T-helper 9 cell (primary cell): Measurements from ENCODE around the gene TASOR.
"Not testable (repeated sequence)": the region's sequence is repeated elsewhere in the genome, so short reads cannot be mapped to it uniquely, and the experiment has no call there.

ENCODE experiments used
- DNase-seq: peaks from one replicate; pipeline ENCODE4 v3.0.0-alpha.2; 2020
- total RNA-seq, 2 donors: gene quantifications; one replicate each; lab custom pipeline; 2026; lab: John Stamatoyannopoulos, UW

The TASOR gene, protein sequence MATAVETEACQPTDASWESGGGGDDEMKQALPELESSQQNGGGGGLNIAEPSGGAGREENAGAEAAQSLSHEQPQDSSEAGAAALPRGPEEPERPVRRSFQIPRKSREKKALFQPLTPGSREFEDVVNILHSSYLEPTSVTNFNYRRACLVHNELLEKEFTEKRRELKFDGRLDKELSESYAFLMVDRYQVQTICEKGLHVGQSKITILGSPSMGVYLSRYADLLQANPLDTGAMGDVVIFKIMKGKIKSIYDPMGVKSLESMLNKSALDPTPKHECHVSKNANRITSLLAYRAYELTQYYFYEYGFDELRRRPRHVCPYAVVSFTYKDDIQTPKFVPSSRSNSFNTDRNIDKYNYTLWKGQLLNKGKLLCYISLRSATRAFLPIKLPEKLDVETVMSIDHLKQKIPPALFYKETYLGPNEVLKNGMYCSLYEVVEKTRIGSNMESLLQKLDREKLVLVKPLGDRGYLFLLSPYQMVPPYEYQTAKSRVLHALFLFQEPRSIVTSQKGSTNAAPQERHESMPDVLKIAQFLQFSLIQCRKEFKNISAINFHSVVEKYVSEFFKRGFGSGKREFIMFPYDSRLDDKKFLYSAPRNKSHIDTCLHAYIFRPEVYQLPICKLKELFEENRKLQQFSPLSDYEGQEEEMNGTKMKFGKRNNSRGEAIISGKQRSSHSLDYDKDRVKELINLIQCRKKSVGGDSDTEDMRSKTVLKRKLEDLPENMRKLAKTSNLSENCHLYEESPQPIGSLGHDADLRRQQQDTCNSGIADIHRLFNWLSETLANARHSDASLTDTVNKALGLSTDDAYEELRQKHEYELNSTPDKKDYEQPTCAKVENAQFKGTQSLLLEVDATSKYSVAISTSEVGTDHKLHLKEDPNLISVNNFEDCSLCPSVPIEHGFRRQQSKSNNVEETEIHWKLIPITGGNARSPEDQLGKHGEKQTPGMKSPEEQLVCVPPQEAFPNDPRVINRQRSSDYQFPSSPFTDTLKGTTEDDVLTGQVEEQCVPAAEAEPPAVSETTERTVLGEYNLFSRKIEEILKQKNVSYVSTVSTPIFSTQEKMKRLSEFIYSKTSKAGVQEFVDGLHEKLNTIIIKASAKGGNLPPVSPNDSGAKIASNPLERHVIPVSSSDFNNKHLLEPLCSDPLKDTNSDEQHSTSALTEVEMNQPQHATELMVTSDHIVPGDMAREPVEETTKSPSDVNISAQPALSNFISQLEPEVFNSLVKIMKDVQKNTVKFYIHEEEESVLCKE (N-terminal part only)
- 165 to 274 reads per million in 2 donors for total RNA-seq

DNA sequence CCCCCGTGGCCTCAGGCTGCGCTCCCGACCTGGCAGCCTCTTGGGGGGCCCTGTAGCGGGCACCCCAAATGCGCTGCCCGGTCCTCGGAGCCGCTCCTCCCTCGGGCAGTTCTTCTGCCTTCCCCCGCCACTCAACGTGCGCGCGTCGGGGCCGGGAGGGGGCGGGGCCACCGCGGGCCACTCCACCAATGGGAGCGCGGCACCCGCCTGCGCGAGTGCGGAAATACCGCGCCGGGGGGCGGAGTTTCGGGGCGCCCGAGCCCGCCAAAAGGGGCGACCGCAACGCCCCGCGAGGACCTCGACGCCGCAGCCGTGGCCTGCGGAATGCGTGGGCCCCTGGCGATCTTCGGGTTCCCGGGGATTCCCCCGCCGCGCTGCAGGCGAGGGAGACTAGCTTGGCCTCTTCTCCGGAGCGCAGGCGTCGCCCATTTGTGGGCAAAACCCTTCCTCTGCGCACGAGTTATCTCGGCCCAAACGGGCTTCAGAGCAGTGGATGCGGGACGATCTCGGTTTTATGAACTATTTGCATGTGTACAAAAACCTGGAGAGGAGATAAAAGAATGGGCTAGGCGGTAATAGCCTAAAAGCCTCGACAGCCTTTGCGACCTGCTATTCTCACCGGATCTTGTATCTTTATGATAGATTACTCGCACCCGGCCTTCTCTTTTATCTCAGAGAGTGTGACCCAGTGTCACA is at the start of gene TASOR:
Gene TASOR, minus strand, starts transcription at position 144 of the 696 bp plus-strand sequence. CDS start 259 bp downstream, outside the sequence.
- peak; percentile 83 for DNase-seq

DNA sequence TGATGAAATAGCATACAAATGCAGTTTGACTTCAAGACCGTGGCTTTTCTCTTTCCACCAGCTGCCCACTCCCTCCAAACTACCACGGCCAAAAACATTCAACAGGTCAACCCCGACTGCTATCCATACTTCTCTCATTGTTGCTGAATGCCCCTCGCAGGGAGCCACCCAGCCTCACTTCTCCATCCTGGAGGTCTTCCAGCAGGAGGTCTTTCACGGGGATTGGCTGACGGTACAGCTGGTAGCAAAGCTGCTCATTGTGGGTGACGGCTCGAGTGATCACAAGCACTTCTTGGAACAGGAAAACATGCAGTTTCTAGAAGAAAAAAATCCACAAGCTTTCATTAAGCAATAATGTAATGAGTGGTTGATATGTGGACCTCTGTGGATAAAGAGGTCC is 49.0 kb upstream of the TASOR start:
- DNase-seq = no peak

DNA sequence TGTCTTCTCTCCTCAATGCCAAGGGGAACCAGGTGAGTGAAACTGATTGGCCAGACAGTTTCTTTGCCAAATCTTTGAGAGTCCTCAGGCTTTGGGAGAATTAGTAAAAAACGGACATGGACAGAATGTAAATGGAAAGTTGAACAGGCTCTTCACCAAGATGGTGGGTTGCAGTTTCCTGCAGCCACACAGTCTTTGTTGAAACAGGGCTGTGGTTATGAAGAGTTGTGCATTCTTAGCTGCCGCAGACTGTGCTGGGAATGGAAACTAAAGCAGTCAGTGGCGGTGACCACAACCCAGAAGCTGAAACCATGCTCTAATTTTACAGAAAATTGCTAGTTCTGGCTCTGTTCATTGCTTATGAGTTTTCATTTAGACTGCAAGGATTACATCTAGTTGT is 42.1 kb upstream of the TASOR start:
- peak; percentile 23 for DNase-seq

DNA sequence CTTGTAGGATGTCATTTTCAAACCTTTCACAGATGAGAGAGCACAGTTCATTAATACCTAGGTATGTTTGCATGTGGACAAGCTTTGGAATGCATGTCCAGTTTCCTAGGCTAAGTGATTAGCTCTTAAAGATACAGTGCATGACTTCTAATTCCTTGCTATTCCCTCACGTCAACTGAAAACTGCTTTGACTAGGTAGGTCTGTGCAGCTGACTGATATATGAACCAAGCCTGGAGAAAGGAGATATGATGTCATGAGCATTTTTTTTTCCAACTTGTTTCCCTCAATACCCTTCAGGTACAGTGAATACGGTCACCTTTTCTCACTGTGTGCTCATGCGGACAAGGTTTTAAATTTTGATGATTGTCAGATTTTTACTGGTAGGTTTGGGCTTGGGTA is 41.6 kb upstream of the TASOR start:
- no peak for DNase-seq

DNA sequence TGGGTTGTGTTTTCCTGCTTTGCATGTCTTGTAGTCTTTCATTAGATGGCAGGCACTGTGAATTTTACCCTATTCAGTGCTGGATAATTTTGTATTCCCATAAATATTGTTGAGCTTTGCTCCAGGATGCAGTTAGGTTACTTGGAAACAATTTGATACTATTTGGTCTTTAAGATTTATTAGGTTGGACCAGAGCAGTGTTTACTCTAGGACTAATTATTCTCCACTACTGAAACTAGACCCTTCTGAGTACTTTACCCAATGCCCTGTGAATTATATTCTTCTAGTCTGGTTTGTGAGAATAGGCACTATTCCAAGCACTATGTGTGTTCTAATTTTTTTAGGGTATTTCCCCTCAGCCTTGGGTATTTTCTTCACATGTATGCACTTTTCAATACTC is 37.8 kb upstream of the TASOR start:
- DNase-seq = no peak

DNA sequence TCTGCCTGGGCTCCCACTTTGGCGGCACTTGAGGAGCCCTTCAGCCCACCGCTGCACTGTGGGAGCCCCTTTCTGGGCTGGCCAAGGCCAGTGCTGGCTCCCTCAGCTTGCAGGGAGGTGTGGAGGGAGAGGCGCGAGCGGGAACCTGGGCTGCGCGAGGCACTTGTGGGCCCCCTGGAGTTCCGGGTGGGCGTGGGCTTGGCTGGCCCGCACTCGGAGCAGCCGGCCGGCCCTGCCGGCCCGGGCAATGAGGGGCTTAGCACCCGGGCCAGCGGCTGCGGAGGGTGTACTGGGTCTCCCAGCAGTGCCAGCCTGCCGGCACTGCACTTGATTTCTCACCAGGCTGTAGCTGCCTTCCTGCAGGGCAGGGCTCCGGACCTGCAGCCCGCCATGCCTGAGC is 35.7 kb upstream of the TASOR start:
- not testable (repeated sequence) for DNase-seq

DNA sequence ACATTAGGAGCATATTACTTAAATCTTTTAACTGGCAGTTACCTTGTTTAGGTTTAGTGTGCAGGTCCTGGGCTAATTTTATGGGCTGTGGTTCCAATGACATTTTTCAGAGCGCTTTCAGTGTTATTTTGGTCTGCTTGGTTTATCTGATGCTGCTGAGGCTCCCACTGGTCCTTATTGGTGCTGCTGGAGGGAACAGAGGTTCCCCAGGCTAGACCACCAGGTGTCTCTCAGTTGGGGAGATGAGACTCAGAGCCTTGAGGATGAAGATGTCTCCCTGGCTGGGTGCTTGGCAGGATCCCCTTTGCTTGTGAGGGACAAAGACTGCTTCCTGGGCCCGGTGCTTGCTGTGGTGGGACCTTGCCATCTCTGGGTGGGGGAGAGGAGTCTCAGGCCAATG is 28.3 kb upstream of the TASOR start:
- no peak for DNase-seq

DNA sequence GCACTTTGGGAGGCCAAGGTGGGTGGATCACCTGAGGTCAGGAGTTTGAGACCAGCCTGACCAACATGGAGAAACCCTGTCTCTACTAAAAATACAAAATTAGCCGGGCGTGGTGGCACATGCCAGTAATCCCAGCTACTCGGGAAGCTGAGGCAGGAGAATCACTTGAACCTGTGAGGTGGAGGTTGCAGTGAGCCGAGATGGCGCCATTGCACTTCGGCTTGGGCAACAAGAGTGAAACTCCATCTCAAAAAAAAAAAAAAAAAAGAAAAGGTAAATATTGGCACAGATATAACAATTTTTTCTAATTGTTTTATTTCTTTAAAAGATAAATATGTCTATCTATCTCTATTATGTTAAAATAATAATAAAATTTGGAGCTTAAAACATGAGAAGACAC is 24.3 kb upstream of the TASOR start:
- not testable (repeated sequence) for DNase-seq

DNA sequence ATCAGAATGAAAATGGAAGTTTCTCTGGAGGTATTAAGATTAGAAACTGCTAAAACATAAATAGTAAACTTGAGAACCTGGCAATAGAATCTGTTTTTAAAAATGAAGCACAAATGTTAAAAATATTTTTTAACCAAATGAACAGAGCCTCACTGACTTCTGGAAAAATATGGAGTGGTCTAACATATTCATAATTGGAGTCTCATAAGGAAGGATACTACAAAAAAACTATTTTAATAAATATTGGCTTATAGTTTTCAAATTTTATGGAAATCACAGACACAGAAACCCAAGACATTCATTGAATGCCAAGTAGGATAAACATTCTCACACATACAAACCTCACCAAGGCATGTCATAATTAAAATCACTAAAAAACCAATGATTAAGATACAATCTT is 23.6 kb upstream of the TASOR start:
- no peak for DNase-seq

DNA sequence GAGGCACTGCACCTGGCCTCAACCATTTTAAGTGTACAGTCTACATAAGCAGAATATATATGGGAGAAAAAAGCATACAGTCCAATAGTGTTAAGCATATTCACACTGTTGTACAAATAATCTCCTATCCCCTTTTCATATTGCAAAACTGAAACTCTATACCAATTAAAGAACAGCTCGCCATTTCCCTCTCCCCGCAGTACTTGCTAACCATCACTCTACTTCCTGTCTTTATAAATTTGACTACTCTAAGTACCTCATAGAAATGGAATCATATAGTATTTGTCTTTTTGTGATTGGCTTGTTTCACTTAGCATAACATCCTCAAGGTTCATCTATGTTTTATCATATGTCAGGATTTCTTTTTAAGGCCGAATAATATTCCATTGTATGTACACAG is 21.6 kb upstream of the TASOR start:
- no peak for DNase-seq

DNA sequence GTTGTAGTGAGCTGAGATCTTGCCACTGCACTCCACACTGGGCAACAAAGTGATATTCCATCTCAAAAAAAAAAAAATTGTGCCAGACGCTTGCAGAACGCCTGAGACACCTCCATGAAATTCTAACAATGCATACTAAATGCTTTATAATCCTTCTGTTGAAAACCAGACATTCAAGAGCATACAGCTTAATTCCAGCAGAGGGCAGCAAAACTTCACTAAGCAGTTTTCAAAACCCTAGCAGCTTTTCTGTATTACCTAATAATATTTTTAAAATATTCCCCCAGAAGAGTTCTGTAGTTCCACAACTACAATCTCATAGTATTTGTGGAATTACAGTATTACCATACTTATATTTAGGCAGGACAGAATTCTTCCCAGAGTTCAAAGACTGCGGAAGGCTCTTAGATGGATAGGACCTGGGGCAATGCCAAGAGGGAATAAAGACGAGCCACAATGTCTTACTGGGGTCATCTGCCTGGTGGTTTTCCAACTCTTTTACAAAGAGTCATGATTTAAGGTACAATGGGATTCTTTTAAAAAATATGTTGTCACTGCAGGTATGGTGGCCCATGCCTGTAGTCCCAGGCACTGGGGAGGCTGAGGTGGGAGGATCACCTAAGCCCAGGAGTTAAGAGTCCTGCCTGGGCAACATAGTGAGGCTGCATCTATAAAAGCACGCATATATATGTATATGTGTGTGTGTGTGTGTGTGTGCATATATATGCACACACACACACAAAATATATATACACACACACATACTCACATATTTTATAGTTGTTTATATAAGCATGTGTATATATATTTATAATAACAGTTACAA is 19.6 kb upstream of the TASOR start:
- peak; percentile 21 for DNase-seq

DNA sequence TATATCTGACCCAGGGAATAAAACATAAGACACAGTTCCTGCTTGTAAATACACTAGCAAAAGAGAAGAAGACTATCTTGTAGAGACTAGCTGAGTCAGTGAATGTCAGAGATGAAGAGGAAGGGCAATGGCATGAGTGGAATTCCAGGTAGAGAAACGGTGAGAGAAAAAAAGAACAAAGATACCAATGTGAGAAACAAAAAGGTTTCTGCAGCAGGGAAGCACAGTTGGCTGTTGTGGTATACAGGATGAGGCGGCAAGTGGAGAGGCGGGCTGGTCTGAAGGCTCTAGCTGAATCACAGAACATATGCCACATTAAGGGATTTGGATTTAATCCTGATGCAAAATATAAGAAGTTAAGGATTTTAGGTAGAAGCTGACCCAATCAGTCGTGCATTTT is 17.1 kb upstream of the TASOR start:
- no peak for DNase-seq

DNA sequence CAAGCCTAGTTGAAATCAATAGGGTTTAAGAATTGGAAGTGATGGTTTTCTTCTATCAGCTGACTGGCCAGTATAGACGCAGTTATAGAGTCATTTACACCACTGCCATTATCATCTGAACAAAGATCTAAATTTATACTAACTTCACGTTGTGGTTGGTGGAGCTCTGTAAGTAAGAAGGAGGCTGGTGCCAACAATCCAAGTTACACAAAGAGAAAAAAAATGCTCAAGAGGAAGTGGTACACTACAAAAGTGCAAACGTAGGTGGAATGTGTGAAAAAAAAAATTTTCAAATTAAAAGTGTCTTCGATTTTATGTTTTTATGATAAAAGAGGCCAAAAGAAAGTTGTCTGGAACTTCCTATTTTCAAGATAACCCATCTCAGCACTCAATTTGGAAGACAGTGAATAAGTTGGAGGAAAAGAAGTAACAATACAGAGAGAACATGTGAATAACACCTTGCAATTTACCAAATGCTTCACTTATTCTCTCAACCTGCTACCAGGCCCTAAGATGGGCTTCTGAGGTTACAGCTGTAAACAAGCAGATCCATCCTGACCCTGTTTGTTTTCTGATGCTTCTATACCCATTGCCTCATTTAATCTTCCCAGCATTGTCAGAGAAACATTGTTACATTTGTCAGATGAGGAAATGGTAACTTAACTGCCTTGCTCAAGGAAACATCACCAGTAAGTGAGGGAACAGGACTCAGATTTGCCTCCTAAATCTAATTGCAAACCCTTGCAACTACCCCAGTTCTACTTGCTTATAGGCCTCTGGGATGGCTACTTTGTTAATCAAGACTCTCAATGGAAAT is 12.0 kb upstream of the TASOR start:
- no peak for DNase-seq

DNA sequence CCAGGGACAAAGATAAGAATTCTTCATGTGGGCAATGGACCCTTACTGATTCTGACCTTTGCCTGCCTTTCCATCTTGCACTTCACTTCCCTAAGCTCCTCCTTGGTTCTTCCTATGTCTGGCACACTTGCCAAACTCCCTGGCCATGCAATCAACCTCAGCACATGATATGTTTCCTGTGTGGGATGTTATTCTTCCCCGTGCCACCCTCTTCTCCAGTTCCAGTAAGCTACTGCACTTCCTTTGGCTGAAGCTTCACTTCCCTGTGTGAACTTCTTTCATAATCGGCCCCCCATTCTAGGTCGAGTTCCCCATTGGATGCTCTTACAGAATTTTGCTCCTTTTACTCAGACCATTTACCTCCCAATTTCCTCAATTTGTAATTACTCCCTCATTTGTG is 10.7 kb upstream of the TASOR start:
- no peak for DNase-seq

DNA sequence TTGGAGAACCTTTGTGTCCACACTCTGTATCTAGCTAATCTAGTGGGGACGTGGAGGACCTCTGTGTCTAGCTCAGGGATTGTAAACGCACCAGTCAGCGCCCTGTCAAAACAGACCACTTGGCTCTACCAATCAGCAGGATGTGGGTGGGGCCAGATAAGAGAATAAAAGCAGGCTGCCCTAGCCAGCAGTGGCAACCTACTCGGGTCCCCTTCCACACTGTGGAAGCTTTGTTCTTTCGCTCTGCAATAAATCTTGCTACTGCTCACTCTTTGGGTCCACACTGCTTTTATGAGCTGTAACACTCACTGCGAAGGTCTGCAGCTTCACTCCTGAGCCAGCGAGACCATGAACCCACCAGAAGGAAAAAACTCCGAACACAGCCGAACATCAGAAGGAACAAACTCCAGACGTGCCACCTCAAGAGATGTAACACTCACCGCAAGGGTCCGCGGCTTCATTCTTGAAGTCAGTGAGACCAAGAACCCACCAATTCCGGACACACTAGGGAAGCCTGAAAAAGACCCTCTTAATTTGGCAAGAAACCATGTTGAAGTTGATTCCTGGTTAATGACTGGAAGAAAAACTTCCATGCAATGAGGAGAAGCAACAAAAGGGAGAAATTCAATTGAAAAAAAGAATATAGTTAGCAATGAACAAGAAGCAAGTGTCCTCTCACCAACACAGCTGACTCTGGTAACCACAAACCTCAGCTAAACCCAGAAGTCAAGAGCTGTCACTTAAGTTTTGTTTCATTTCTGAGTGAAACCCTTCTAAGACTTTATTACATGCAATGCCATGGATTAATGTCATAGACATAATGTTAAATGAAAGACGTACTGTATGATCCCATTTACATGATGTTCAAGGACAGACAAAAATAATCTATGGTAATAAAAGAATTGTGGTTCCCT is 9.7 kb upstream of the TASOR start:
- not testable (repeated sequence) for DNase-seq

DNA sequence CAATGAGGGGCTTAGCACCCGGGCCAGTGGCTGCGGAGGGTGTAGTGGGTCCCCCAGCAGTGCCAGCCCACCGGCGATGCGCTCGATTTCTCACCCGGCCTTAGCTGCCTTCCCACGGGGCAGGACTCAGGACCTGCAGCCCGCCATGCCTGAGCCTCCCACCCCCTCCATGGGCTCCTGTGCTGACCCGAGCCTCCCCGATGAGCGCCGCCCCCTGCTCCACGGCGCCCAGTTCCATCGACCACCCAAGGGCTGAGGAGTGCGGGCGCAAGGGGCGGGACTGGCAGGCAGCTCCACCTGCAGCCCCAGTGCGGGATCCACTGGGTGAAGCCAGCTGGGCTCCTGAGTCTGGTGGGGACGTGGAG is 8.9 kb upstream of the TASOR start:
- not testable (repeated sequence) for DNase-seq

DNA sequence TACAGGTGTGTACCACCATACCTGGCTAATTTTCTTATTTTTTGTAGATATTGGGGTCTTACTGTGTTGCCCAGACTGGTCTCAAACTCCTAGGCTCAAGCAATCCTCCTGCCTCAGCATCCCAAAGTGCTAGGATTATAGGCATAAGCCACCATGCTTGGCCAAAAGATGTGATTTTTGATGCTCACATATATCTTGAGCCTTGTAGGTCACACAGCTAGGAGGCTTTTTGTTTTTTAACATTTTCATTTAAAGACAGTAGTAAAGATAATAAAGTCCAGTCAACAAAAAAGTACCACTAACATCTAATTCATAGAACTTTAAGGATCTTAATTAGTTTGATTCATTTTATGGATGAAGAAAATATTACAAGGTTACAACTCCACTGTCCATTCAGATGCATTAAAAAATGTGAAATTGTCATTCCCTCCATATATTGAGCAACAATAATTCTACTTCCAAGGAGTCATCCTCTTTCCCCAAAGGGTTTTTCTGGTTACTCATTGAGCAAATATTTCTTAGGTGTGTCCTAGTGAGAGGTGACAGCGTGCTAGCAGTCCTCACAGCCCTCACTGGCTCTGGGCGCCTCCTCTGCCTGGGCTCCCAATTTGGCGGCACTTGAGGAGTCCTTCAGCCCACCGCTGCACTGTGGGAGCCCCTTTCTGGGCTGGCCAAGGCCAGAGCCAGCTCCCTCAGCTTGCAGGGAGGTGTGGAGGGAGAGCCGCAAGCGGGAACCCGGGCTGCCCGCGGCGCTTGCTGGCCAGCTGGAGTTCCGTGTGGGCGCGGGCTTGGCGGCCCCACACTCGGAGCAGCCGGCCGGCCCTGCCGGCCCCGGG is 8.3 kb upstream of the TASOR start:
- no peak for DNase-seq

DNA sequence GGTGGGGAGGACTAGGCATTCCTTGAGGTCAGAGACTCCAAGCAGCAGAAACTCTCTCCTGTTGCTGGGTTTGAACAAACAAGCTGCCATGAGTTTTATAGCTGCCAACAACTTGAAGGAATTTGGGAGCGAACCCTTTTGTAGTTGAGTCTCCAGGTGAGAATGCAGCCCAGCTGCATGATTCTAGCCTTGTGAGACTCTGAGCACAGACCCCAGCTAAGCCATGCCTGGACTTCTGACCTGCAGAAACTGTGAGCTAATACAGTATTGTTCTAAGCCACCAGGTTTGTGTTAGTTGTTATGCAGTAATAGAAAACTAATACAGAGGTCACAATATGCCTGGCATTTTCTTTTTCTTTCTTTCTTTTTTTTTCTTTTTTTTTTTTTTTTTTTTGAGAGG is 6.2 kb upstream of the TASOR start:
- no peak for DNase-seq

DNA sequence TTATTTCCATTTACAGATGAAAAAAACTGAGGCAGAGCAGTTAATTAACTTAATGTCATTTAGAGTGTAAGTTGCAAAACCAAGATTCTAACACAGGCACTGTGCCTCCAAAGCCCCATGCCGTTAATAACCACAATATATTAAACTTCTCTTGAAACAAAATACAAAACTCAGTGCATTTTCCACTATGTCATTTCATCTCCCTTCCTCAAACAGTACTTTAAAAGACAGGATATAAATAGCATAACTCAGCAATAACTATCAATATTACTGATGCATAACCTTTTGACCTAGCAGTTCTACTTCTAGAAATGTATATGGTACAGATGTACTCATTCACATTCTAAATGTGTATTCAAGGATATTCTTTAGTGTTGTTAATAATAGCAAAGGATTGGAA is 5.1 kb upstream of the TASOR start:
- no peak for DNase-seq
